MM.1S (cell line): ENCODE data around the gene OR51B4.

Experiments
- DNase-seq: peaks from one replicate; pipeline ENCODE4 v3.0.0-alpha.2; 2015
- H2AFZ ChIP-seq: fragments of 300-600 bp; sonication (generic); 2 replicates; pipeline ENCODE4 v1.6.0; 2016; ENCODE audit warnings: antibody characterized with exemption, low read length
- H3F3A ChIP-seq: fragments of 300-600 bp; sonication (generic); 2 replicates; pipeline ENCODE4 v1.6.1; 2016; ENCODE audit warnings: mild to moderate bottlenecking, antibody characterized with exemption, low read length, moderate library complexity, mixed read lengths; ENCODE audit not compliant: insufficient read depth
- H3K27ac ChIP-seq: fragments of 300-600 bp; sonication (generic); 2 replicates; pipeline ENCODE4 v1.5.1; 2016; ENCODE audit warnings: mild to moderate bottlenecking, low read length
- H3K27me3 ChIP-seq: fragments of 300-600 bp; sonication (generic); replicated peaks from 2 replicates; pipeline ENCODE4 v1.6.0; 2016; ENCODE audit warnings: low read length; ENCODE audit not compliant: insufficient read depth
- H3K36me3 ChIP-seq: fragments of 300-600 bp; sonication (generic); replicated peaks from 2 replicates; pipeline ENCODE4 v1.6.1; 2016; ENCODE audit warnings: mild to moderate bottlenecking, low read length, mixed read lengths; ENCODE audit not compliant: insufficient read depth
- H3K4me1 ChIP-seq: fragments of 300-600 bp; sonication (generic); 2 replicates; pipeline ENCODE4 v1.6.1; 2016; ENCODE audit warnings: low read length, mixed read lengths
- H3K4me2 ChIP-seq: fragments of 300-600 bp; sonication (generic); 2 replicates; pipeline ENCODE4 v1.6.0; 2016; ENCODE audit warnings: low read depth, low read length
- H3K4me3 ChIP-seq: fragments of 300-600 bp; sonication (generic); 2 replicates; pipeline ENCODE4 v1.5.1; 2016; ENCODE audit warnings: low read length, mixed read lengths
- H3K79me2 ChIP-seq: fragments of 300-600 bp; sonication (generic); 2 replicates; pipeline ENCODE4 v1.6.1; 2016; ENCODE audit warnings: mixed run types, low read length, mixed read lengths
- H3K9ac ChIP-seq: fragments of 300-600 bp; sonication (generic); 2 replicates; pipeline ENCODE4 v1.6.1; 2016; ENCODE audit warnings: low read length, mixed read lengths
- H3K9me2 ChIP-seq: fragments of 300-600 bp; sonication (generic); replicated peaks from 2 replicates; pipeline ENCODE4 v1.6.1; 2016; ENCODE audit warnings: mild to moderate bottlenecking, low read length, mixed read lengths; ENCODE audit not compliant: insufficient read depth
- H3K9me3 ChIP-seq: fragments of 300-600 bp; sonication (generic); replicated peaks from 2 replicates; pipeline ENCODE4 v1.6.1; 2016; ENCODE audit warnings: mild to moderate bottlenecking, low read length, mixed read lengths; ENCODE audit not compliant: insufficient read depth
- H4K20me1 ChIP-seq: fragments of 300-600 bp; sonication (generic); 2 replicates; pipeline ENCODE4 v1.6.1; 2016; ENCODE audit warnings: mild to moderate bottlenecking, low read length, moderate library complexity, mixed read lengths; ENCODE audit not compliant: insufficient read depth
- EZH2 ChIP-seq: fragments of 300-600 bp; sonication (generic); optimal IDR thresholded peaks from 2 replicates; pipeline ENCODE3; 2017; ENCODE audit warnings: low read depth, mild to moderate bottlenecking, antibody characterized with exemption, low read length, mixed read lengths
- EZH2phosphoT487 ChIP-seq: fragments of 300-600 bp; sonication (generic); IDR thresholded peaks from 2 replicates; pipeline ENCODE4 v1.6.1; 2018; ENCODE audit warnings: antibody characterized with exemption, low read length
- TF ChIP-seq, protein P1 (sequence below): fragments of 300-600 bp; sonication (generic); IDR thresholded peaks from 2 replicates; pipeline ENCODE4 v1.5.1; 2016; ENCODE audit warnings: antibody characterized with exemption, low read length, mixed read lengths

OR51B4 gene

GRCh38 chr11:5348551-5349194 is 46.9 kb upstream of the OR51B4 start:
- H3K9me2 ChIP-seq, result no peaks in the 10 kb centered on the region
- no peak overlapping the region for H3K9ac ChIP-seq
- no peak for DNase-seq

DNA sequence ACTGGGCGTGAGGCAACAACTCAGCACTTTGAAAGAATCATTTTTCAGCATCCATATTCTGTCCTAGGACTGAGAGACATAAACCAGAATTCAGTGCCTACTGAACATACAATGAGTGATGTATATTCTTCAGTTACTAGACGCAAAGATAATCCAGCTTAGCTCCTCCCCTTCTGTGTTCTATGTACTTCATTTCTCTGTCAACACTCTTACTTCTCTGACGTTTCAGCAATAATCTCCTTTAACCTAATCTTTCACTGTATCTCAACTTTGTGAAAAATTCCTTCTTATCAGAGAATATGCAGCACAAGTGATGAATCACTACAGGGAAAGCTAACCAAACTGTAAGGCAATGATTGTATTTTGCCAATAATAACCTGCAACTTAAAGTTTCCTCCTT is 44.1 kb upstream of the OR51B4 start:
- Histone ChIP-seq H3K27me3 (no peaks in the 10 kb centered on the region), H3K27ac (no peak overlapping the region)
- DNase-seq, result no peak

More at GRCh38 chr11:5348551-5349194, 46.9 kb upstream of the OR51B4 start:
- Histone ChIP-seq H2AFZ (no peak overlapping the region), H3K4me2 (no peak overlapping the region), H3K27ac (no peak overlapping the region), H3K79me2 (no peaks in the 10 kb centered on the region), H3K9me3 (no peaks in the 10 kb centered on the region), H3K4me1 (no peaks in the 10 kb centered on the region), H4K20me1 (no peaks in the 10 kb centered on the region), H3K36me3 (no peaks in the 10 kb centered on the region), H3K4me3 (no peak overlapping the region), H3K27me3 (no peaks in the 10 kb centered on the region), H3F3A (no peaks in the 10 kb centered on the region)
- TF ChIP-seq EZH2phosphoT487, result no peak
- TF ChIP-seq EZH2, result no peak

DNA sequence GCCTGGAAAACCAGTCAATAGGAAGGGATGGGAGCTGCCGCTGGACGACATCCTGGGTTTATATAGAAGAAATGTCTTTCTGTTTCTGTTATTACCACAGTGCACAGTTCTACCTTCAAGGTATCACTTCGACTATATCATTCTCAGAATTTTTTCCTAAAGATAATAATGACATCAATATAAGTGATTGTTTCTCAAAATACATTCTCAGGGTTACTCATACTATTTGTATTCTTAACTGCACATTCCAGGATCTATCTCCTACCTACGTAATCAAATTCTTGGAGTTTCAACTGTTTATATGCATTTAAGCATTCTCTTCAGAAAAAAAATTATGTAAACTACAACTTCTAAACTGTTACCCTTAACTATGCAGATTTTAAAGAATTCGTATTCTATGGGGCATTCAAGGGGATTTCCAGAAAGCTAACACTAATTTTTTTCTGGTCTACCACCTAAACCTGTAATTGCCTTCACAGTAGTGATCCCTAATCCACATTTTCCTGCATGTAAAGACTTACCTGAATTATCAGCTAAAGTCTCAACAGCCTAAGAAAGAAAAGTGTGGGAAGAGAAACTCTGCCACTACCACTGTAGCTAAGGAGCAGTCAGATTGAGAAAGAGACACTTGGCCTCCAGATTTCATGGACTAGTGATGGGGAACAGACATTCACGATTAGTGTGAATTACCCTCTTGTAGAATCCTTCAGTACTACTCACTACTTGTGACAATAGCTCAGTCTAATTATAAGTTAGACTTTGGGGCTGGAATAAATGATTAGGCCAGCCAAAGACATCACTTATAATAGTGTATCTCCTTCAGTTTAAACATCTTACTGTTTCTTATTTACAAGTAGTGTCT is 42.0 kb upstream of the OR51B4 start, which contains the start of gene OR51B5:
Gene OR51B5, minus strand, starts transcription at position 51 of the 862 bp plus-strand sequence. Its CDS starts 0 bp downstream, at position 51.
- Histone ChIP-seq H3K4me3 (no peak within 1 kb of the TSS), H3K27ac (no peak within 1 kb of the TSS), H3K36me3 (no peaks in the 10 kb centered on the region), H3K4me2 (no peak within 1 kb of the TSS), H3F3A (no peaks in the 10 kb centered on the region), H3K27me3 (no peaks in the 10 kb centered on the region; the same call in 1 of the 2 replicates), H2AFZ (no peak within 1 kb of the TSS), H4K20me1 (no peaks in the 10 kb centered on the region), H3K9me3 (no peaks in the 10 kb centered on the region), H3K9ac (no peak within 1 kb of the TSS), H3K4me1 (peaks cover 10% of the 10 kb centered on the region), H3K79me2 (no peaks in the 10 kb centered on the region), H3K9me2 (no peaks in the 10 kb centered on the region)
- TF ChIP-seq EZH2, result no peak
- TF ChIP-seq EZH2phosphoT487, result no peak
- TF ChIP-seq, protein P1, sequence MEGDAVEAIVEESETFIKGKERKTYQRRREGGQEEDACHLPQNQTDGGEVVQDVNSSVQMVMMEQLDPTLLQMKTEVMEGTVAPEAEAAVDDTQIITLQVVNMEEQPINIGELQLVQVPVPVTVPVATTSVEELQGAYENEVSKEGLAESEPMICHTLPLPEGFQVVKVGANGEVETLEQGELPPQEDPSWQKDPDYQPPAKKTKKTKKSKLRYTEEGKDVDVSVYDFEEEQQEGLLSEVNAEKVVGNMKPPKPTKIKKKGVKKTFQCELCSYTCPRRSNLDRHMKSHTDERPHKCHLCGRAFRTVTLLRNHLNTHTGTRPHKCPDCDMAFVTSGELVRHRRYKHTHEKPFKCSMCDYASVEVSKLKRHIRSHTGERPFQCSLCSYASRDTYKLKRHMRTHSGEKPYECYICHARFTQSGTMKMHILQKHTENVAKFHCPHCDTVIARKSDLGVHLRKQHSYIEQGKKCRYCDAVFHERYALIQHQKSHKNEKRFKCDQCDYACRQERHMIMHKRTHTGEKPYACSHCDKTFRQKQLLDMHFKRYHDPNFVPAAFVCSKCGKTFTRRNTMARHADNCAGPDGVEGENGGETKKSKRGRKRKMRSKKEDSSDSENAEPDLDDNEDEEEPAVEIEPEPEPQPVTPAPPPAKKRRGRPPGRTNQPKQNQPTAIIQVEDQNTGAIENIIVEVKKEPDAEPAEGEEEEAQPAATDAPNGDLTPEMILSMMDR, result no peak
- DNase-seq, result no peak

More for the DNA sequence above, 44.1 kb upstream of the OR51B4 start:
- H2AFZ ChIP-seq, result no peak overlapping the region
- no peaks in the 10 kb centered on the region for H3F3A ChIP-seq
- H3K9ac ChIP-seq, result no peak overlapping the region
- H3K9me3 ChIP-seq, result no peaks in the 10 kb centered on the region
- no peaks in the 10 kb centered on the region for H3K4me1 ChIP-seq
- no peaks in the 10 kb centered on the region for H3K79me2 ChIP-seq
- H3K9me2 ChIP-seq, result no peaks in the 10 kb centered on the region
- TF ChIP-seq, protein P1, result no peak
- no peak overlapping the region for H3K4me2 ChIP-seq
- no peak overlapping the region for H3K4me3 ChIP-seq
- H4K20me1 ChIP-seq, result no peaks in the 10 kb centered on the region
- no peaks in the 10 kb centered on the region for H3K36me3 ChIP-seq
